Brain pericyte (primary cell): ENCODE results near the gene NR6A1.

Experiments
- DNase-seq: peaks from one replicate; pipeline ENCODE4 v3.0.0-alpha.2; 2012; ENCODE audit warnings: low read depth, low spot score

NR6A1 gene

GRCh38 chr9:124474151-124474550 lies 297.0 kb downstream of the NR6A1 start:
- no peak for DNase-seq

- no peak for DNase-seq
Measured at GRCh38 chr9:124473310-124473709, 297.8 kb downstream of the NR6A1 start.

- no peak for DNase-seq
Measured at GRCh38 chr9:124472770-124473169, 298.3 kb downstream of the NR6A1 start.

- no peak for DNase-seq
Measured at GRCh38 chr9:124471761-124472160, 299.4 kb downstream of the NR6A1 start.

GRCh38 chr9:124470726-124471125 lies 300.4 kb downstream of the NR6A1 start:
- DNase-seq: no peak

GRCh38 chr9:124470306-124470705 lies 300.8 kb downstream of the NR6A1 start:
- DNase-seq: no peak

GRCh38 chr9:124469011-124469832 lies 301.9 kb downstream of the NR6A1 start:
- no peak for DNase-seq

GRCh38 chr9:124468061-124468740 lies 302.9 kb downstream of the NR6A1 start:
- no peak for DNase-seq

- no peak for DNase-seq
Measured at GRCh38 chr9:124467410-124468060, 303.6 kb downstream of the NR6A1 start.
